AG04450 (cell line): Measurements from ENCODE around the gene S100A6. TPM values are rescaled to one million over a fixed set of nuclear protein-coding genes. Genes with fewer than 3 reads are reported as not detected.

ENCODE experiments used
- CTCF ChIA-PET: fragments of 300-600, 350-600 bp; formaldehyde crosslinking; extraction: SDS; loops from one replicate; lab custom pipeline; 2022; ENCODE audit warnings: antibody characterized with exemption, inconsistent platforms; lab: Charles Lee
- POLR2A ChIA-PET: fragments of 350-600 bp; formaldehyde crosslinking; extraction: SDS; loops from one replicate; lab custom pipeline; 2021; ENCODE audit warnings: antibody characterized with exemption, inconsistent platforms; lab: Yijun Ruan, JAX
- DNase-seq: peaks from one replicate; pipeline ENCODE4 v3.0.0-alpha.2; 2011; ENCODE audit warnings: low read depth, low spot score
- H3K27ac ChIP-seq: one replicate; pipeline ENCODE4 v1.5.1; 2012; ENCODE audit warnings: low read depth, low read length, control low read depth
- H3K27me3 ChIP-seq: one replicate; pipeline ENCODE4 v1.6.0; 2012; ENCODE audit warnings: low read length; ENCODE audit not compliant: control insufficient read depth, insufficient read depth
- H3K4me3 ChIP-seq: 2 replicates; pipeline ENCODE4 v1.5.1; 2011; ENCODE audit warnings: mild to moderate bottlenecking, low read depth, low read length, control low read depth
- H3K9me3 ChIP-seq: 2 replicates; pipeline ENCODE4 v1.5.1; 2012; ENCODE audit warnings: low read length; ENCODE audit not compliant: control insufficient read depth, insufficient read depth
- CTCF ChIP-seq: IDR thresholded peaks from 2 replicates; pipeline ENCODE4 v1.5.1; 2011; ENCODE audit warnings: low read depth, low read length, control low read depth, inconsistent platforms
- polyA plus RNA-seq: library from polyadenylated mRNA; depleted of rRNA; stranded (reverse); fragments of >200 nt; gene quantifications from 2 replicates; pipeline ENCODE4 v1.2.3, GENCODE V29; 2011

S100A6 gene
- polyA plus RNA-seq, 1 experiment = 1,379 TPM

DNA sequence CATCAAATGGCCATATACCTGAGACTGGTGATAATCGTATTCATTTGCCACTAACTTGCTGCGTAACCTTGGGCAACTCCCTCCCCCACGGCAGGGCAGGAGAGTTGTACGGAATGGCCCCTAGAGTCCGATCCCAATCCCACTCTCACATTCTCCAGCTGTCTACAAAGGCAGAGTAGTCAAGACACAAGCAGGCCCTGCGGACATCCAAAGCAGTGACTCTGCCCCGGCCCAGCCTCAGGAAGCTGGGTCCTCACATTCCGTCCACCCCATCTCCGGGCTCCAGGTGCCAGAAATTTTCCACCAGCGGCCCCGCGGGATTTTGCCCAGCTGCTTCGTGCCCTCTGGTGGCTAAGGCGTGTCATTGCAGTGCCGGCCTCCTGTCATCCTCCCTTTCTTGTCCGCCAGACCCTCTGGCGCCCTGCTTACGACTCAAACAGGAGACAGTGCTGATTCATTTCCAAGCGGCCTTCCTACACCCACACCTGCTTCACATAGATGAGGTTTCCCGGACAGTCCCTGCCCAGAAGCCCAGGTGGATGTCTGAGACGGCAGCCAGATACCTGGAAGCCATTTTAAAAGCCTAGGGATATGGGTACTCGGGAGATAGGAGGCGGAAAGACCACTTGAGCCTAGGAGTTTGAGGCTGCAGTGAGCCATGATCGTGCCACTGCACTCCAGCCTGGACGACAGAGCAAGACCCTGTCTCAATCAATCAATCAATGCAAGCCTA, 32.7 kb upstream of the S100A6 start:
- POLR2A ChIA-PET = interaction anchor here (0.7 to 2.4 kb wide), 7 partner anchors 24 to 422 kb away, joined by 3 to 20 read pairs (median 6); partner anchors contain the start of genes CHTOP, RPS27, S100A1 and S100A13
- H3K4me3 ChIP-seq = no peak overlapping the region

DNA sequence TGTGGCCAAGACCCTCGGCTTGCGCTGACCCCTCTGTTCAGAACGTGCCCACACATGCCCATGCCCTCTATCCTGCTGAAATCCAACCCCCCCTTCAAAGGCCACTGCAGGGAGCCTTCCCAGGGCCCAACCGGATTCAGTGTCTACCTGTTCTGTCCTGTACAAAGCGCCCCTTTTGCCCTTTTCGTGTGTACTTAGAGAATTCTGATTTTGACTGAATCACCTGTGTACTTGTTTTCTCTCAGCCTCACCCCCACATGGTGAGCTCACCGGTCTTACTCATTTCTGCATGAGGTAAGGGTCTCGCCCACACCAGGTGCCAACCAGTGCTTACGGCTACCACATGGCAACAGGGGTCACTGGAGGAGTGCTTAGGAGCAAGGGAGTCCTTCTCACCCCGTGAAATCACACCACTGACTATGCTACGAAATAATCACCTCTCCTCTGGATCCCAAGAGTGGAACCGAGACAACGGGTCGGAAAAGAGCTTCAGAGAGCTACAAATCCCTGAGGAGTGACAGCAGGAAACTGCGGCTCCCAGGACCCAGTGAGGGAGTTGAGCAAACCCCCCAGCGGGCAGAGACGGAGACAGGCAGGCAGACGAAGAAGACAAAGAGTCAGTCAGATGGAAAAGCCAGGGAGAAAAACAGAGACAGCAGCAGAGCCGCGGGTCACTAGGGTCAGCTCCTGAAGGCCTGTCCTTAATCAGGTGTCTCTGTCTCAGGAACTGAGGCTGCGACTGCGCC, 32.0 kb upstream of the S100A6 start:
- CTCF ChIA-PET = interaction anchor here (0.5 to 7.0 kb wide), 27 partner anchors 9 to 218 kb away, joined by 3 to 165 read pairs (median 5); partner anchors contain the start of genes S100A13, S100A5 and S100A6
- no peaks in the 10 kb centered on the region for H3K9me3 ChIP-seq
- H3K27ac ChIP-seq = peak overlapping the region; percentile 100
- POLR2A ChIA-PET = interaction anchor here (1.1 to 2.4 kb wide), 6 partner anchors 32 to 423 kb away, joined by 3 to 20 read pairs (median 6); partner anchors contain the start of genes CHTOP, RPS27, S100A1 and S100A13
- TF ChIP-seq CTCF = no peak
- no peaks in the 10 kb centered on the region for H3K27me3 ChIP-seq
- H3K4me3 ChIP-seq = no peak overlapping the region
- DNase-seq = no peak

More for the DNA sequence above, 32.7 kb upstream of the S100A6 start:
- CTCF ChIA-PET = interaction anchor here (0.5 to 7.0 kb wide), 28 partner anchors 8 to 218 kb away, joined by 3 to 165 read pairs (median 5); partner anchors contain the start of genes S100A13, S100A14, S100A5 and S100A6
- DNase-seq = peak; percentile 69
- H3K9me3 ChIP-seq = no peaks in the 10 kb centered on the region
- H3K27me3 ChIP-seq = no peaks in the 10 kb centered on the region
- H3K27ac ChIP-seq = peak overlapping the region; percentile 100
- peak; percentile 98 for TF ChIP-seq CTCF

DNA sequence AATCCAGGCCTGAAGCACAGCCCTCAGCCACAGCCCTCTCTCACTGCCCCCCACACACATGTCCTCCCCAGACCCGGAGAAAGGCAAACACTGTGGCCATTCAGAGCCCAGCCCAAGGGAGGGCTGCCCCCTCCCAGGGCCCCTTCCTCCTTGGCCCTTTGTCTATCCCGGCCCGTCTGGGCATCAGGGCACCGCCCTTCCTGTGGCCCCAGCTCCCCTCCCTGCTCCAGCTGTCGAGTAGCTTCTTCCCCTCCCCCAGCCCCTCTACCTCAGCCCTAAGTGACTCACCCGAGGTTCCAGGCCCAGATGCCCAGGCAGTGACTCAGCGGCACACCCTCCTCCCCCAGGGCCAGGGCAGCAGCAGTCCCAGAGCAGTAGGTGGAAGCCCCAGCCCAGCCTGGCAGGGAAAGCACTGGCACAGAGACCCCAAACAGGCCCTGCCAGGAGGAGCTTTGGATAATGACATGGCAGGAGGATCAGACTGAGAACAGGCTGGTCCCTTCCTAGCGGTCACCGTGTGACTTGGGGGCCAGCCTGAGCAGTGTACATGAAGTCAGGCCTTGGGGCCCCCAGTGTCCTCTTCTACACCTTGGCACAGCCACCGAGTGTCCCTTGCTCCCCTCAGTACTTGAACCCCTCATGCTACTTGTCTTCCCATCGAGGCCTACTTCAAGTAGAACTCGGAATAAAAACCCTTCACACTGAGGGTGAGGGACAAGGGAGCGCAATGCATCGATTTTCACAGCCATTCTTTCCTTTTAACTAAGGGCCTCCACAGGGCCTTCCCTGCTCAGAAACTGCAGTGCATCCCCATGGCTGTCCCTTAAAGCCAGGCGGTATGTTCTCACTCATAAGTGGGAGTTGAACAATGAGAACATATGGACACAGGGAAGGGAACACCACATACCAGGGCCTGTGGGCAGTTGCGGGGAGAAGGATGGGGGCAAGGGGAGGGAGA, 30.9 kb upstream of the S100A6 start:
- CTCF ChIA-PET = interaction anchor here (0.5 to 1.8 kb wide), 6 partner anchors 23 to 214 kb away, joined by 3 to 34 read pairs (median 5); no protein-coding TSS in a partner anchor
- DNase-seq = peak; percentile 98
- Histone ChIP-seq H3K27me3 (no peaks in the 10 kb centered on the region), H3K4me3 (no peak overlapping the region), H3K9me3 (no peaks in the 10 kb centered on the region), H3K27ac (peak overlapping the region; percentile 100)
- POLR2A ChIA-PET = interaction anchor here (0.7 to 4.1 kb wide), 11 partner anchors 15 to 424 kb away, joined by 3 to 76 read pairs (median 5); partner anchors contain the start of genes CHTOP, RPS27, S100A13 and S100A16
- TF ChIP-seq CTCF = no peak

DNA sequence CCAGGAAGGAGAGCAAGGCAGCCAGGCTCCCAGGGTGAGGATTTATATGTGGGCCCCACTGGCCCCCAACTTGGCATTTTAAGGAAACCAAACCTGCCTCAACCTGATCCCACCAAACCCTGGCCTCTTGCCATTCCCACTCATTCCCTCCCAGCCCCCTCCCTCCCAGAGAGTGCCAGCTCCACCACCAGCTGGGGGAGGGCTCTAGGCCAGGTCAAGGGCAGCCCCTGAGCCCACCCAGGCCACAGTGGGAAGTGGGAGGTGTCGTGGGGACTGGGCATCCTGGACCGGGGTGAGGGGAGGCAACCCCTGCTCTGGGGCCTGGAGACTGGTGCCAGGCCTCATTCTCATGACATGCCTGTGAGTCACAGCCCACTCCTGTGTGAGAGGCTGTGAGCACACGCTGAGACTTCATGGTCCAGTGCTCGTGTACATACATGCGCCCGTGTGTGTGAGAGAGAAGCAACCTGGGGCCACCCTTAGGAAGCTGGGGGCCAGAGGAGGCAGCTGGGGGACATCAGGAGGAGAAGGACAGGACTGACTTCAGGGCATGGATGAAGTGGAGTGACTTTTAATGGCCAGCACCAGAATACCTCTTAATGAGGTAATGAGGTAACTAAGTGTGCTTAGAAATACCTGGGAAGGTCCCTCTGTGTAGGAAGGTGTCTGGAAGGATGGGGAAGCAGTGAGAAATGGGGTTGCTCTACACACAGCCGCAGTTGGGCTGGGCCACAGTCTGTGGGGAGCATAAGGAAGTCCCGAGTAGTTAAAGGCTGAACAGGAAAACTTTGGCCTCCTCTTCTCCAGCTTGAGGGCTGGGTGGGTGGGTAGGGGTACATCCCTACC, 30.0 kb upstream of the S100A6 start, which contains the start of gene S100A2:
Gene S100A2, minus strand, starts transcription at position 316 of the 846 bp plus-strand sequence. CDS start 1,967 bp downstream, outside the sequence.
- DNase-seq = peak; percentile 83
- Histone ChIP-seq H3K27ac (peak within 1 kb of the TSS; percentile 100), H3K27me3 (no peaks in the 10 kb centered on the region), H3K4me3 (peak within 1 kb of the TSS; percentile 25; the same call in 1 of the 2 replicates), H3K9me3 (no peaks in the 10 kb centered on the region)
- CTCF ChIA-PET = interaction anchor here (0.5 to 1.8 kb wide), 6 partner anchors 22 to 213 kb away, joined by 3 to 34 read pairs (median 5); no protein-coding TSS in a partner anchor
- no peak for TF ChIP-seq CTCF
- POLR2A ChIA-PET = interaction anchor here (0.7 to 4.1 kb wide), 13 partner anchors 14 to 425 kb away, joined by 3 to 76 read pairs (median 4); partner anchors contain the start of genes CHTOP, RPS27, S100A13 and S100A16
